ENCODE results near the gene CTTNBP2.

Gene CTTNBP2

GRCh38 chr7:117777335-117778142, 95.7 kb downstream of the CTTNBP2 start:
- Histone ChIP-seq H3F3A (ENCODE audit: insufficient read depth) (no peaks in the 10 kb centered on the region), H4K20me1 (ENCODE audit: low read depth, low read length) (no peaks in the 10 kb centered on the region), H3K9me3 (ENCODE audit: insufficient read depth, low read length) (no peaks in the 10 kb centered on the region), H3K4me3 (ENCODE audit: insufficient read depth, low read length, poor library complexity, severe bottlenecking) (no peak overlapping the region), H3K36me3 (ENCODE audit: low read length) (no peaks in the 10 kb centered on the region), H3K9me2 (replicated peaks; ENCODE audit: insufficient read depth, low read length) (no peaks in the 10 kb centered on the region), H3K4me2 (ENCODE audit: low read depth, low read length, poor library complexity, severe bottlenecking) (no peak overlapping the region), H3K27me3 (ENCODE audit: low read length) (no peaks in the 10 kb centered on the region), H3K79me2 (ENCODE audit: insufficient read depth, low read length) (no peaks in the 10 kb centered on the region), H3K27ac (ENCODE audit: low read depth, low read length) (no peak overlapping the region), H3K9ac (ENCODE audit: low read length) (no peak overlapping the region), H2AFZ (ENCODE audit: low read depth, low read length, severe bottlenecking) (no peak overlapping the region)
- TF ChIP-seq CTCF (IDR thresholded peaks at IDR 0.05; ENCODE audit: insufficient read depth, low read length, poor library complexity, severe bottlenecking) (no peak), EZH2phosphoT487 (conservative IDR thresholded peaks at IDR 0.05; ENCODE audit: low read length) (no peak)

- no peak overlapping the region for H2AFZ ChIP-seq (ENCODE audit: low read depth, low read length, severe bottlenecking)
- H3K9me2 ChIP-seq (replicated peaks; ENCODE audit: insufficient read depth, low read length) = no peaks in the 10 kb centered on the region
- H3K9ac ChIP-seq (ENCODE audit: low read length) = no peak overlapping the region
- no peak overlapping the region for H3K27ac ChIP-seq (ENCODE audit: low read depth, low read length)
- H3K9me3 ChIP-seq (ENCODE audit: insufficient read depth, low read length) = no peaks in the 10 kb centered on the region
- H3K79me2 ChIP-seq (ENCODE audit: insufficient read depth, low read length) = no peaks in the 10 kb centered on the region
- TF ChIP-seq CTCF (IDR thresholded peaks at IDR 0.05; ENCODE audit: insufficient read depth, low read length, poor library complexity, severe bottlenecking) = no peak
- no peak for TF ChIP-seq EZH2phosphoT487 (conservative IDR thresholded peaks at IDR 0.05; ENCODE audit: low read length)
- H3F3A ChIP-seq (ENCODE audit: insufficient read depth) = no peaks in the 10 kb centered on the region
- H3K27me3 ChIP-seq (ENCODE audit: low read length) = no peaks in the 10 kb centered on the region
- H3K4me2 ChIP-seq (ENCODE audit: low read depth, low read length, poor library complexity, severe bottlenecking) = no peak overlapping the region
- no peak overlapping the region for H3K4me3 ChIP-seq (ENCODE audit: insufficient read depth, low read length, poor library complexity, severe bottlenecking)
- H4K20me1 ChIP-seq (ENCODE audit: low read depth, low read length) = no peaks in the 10 kb centered on the region
- no peaks in the 10 kb centered on the region for H3K36me3 ChIP-seq (ENCODE audit: low read length)
Measured at GRCh38 chr7:117776224-117776623, 97.0 kb downstream of the CTTNBP2 start.

- Histone ChIP-seq H3K36me3 (ENCODE audit: low read length) (no peaks in the 10 kb centered on the region), H3K27me3 (ENCODE audit: low read length) (no peaks in the 10 kb centered on the region), H3F3A (ENCODE audit: insufficient read depth) (no peaks in the 10 kb centered on the region), H4K20me1 (ENCODE audit: low read depth, low read length) (no peaks in the 10 kb centered on the region), H3K79me2 (ENCODE audit: insufficient read depth, low read length) (no peaks in the 10 kb centered on the region), H3K9me2 (replicated peaks; ENCODE audit: insufficient read depth, low read length) (no peaks in the 10 kb centered on the region), H3K4me2 (ENCODE audit: low read depth, low read length, poor library complexity, severe bottlenecking) (no peak overlapping the region), H2AFZ (ENCODE audit: low read depth, low read length, severe bottlenecking) (no peak overlapping the region), H3K27ac (ENCODE audit: low read depth, low read length) (no peak overlapping the region), H3K4me3 (ENCODE audit: insufficient read depth, low read length, poor library complexity, severe bottlenecking) (no peak overlapping the region), H3K9me3 (ENCODE audit: insufficient read depth, low read length) (no peaks in the 10 kb centered on the region), H3K9ac (ENCODE audit: low read length) (no peak overlapping the region)
- no peak for TF ChIP-seq CTCF (IDR thresholded peaks at IDR 0.05; ENCODE audit: insufficient read depth, low read length, poor library complexity, severe bottlenecking)
- no peak for TF ChIP-seq EZH2phosphoT487 (conservative IDR thresholded peaks at IDR 0.05; ENCODE audit: low read length)
Measured at GRCh38 chr7:117775801-117776200, 97.4 kb downstream of the CTTNBP2 start.
